Panc1 (cell line): ENCODE data around the gene APP. TPM values are rescaled to one million over a fixed set of nuclear protein-coding genes. Genes with fewer than 3 reads are reported as not detected.

Experiments
- ATAC-seq: fragments of 200-7000 bp; cut with Tn5 transposase; 2 replicates; pipeline ENCODE4 v1.9.1; 2020; ENCODE audit warnings: mild to moderate bottlenecking, moderate library complexity
- BruUV-seq: library from RNA; stranded (reverse); fragments of 400-500 nt; replicated peaks from 2 replicates; lab custom pipeline; 2021; lab: Mats Ljungman, UMichigan
- CTCF ChIA-PET: fragments of 300-600 bp; sonication (Branson Sonifier 250); formaldehyde crosslinking; loops from one replicate; lab custom pipeline; 2022; ENCODE audit warnings: antibody characterized with exemption; lab: Charles Lee
- POLR2A ChIA-PET: fragments of 300-600 bp; sonication (Branson Sonifier 250); formaldehyde crosslinking; loops from one replicate; lab custom pipeline; 2022; ENCODE audit warnings: antibody characterized with exemption; lab: Charles Lee
- DNase-seq: peaks from one replicate; pipeline ENCODE4 v3.0.0-alpha.2; 2010; ENCODE audit warnings: low read depth, low spot score
- H3K27ac ChIP-seq: 2 replicates; pipeline ENCODE4 v1.5.1; 2011; ENCODE audit warnings: mild to moderate bottlenecking, low read length, inconsistent platforms
- H3K27me3 ChIP-seq: fragments of 200-500 bp; sonication (Bioruptor generic); 2 replicates; pipeline ENCODE4 v1.6.0; 2014; ENCODE audit warnings: low read length, inconsistent platforms; ENCODE audit not compliant: control insufficient read depth, insufficient read depth
- H3K36me3 ChIP-seq: fragments of 200-500 bp; sonication (Bioruptor generic); 2 replicates; pipeline ENCODE4 v1.5.1; 2014; ENCODE audit warnings: inconsistent platforms, mild to moderate bottlenecking, low read length, moderate library complexity; ENCODE audit not compliant: control insufficient read depth, insufficient read depth
- H3K4me1 ChIP-seq: 2 replicates; pipeline ENCODE4 v1.5.1; 2011; ENCODE audit warnings: inconsistent platforms, mild to moderate bottlenecking, low read length, moderate library complexity; ENCODE audit not compliant: control insufficient read depth, insufficient read depth
- H3K4me3 ChIP-seq, 2 experiments: 2 replicates each; pipeline ENCODE4 v1.5.1; 2011 to 2012; ENCODE audit warnings: low read depth in 2 of 2, low read length in 2 of 2, mild to moderate bottlenecking in 2 of 2, inconsistent platforms in 1 of 2, moderate library complexity in 1 of 2
- H3K9me3 ChIP-seq: fragments of 200-500 bp; sonication (Bioruptor generic); 2 replicates; pipeline ENCODE4 v1.5.1; 2014; ENCODE audit warnings: low read depth, mild to moderate bottlenecking, inconsistent platforms, low read length, moderate library complexity; ENCODE audit not compliant: control insufficient read depth, insufficient read depth
- POLR2AphosphoS5 ChIP-seq: IDR thresholded peaks from 2 replicates; pipeline ENCODE4 v1.6.1; 2012; ENCODE audit warnings: mild to moderate bottlenecking, low read depth, low read length, moderate library complexity
- SIN3A ChIP-seq: IDR thresholded peaks from 2 replicates; pipeline ENCODE4 v1.6.1; 2012; ENCODE audit warnings: low read depth, mild to moderate bottlenecking, low read length, moderate library complexity, borderline replicate concordance; ENCODE audit not compliant: insufficient read depth
- TCF7L2 ChIP-seq: IDR thresholded peaks from 2 replicates; pipeline ENCODE4 v1.6.1; 2011; ENCODE audit warnings: mild to moderate bottlenecking, low read depth, low read length, inconsistent platforms
- in situ Hi-C: cut with HindIII; loops from 2 replicates; pipeline ENCODE4 v1.10.0; 2016; ENCODE audit warnings: low sequenced_read_pairs, low pct_unique_long_range_greater_than_20kb
- intact Hi-C: fragments of 100-400 bp; cut with micrococcal nuclease; formaldehyde crosslinking; loops from one replicate; pipeline ENCODE4 v1.10.0; 2022; ENCODE audit not compliant: unreplicated experiment
- total RNA-seq: library from RNA; stranded (reverse); gene quantifications from one replicate; pipeline ENCODE4 v1.2.1, GENCODE V29; 2021; ENCODE audit not compliant: unreplicated experiment
- TF ChIP-seq, protein P1 (sequence below), 2 experiments: IDR thresholded peaks; 2 replicates each; pipeline ENCODE4 v1.6.1; 2011 to 2012; ENCODE audit warnings: low read depth in 2 of 2, control low read depth in 1 of 2, low read length in 1 of 2, mild to moderate bottlenecking in 1 of 2, moderate library complexity in 1 of 2; ENCODE audit not compliant: insufficient read depth in 1 of 2
- TF ChIP-seq, protein P2 (sequence below): fragments of 450-650 bp; IDR thresholded peaks from 2 replicates; pipeline ENCODE4 v1.5.1; 2017; ENCODE audit warnings: mild to moderate bottlenecking

Gene APP
- total RNA-seq, 1 experiment from 2014 or later = 542 TPM

DNA sequence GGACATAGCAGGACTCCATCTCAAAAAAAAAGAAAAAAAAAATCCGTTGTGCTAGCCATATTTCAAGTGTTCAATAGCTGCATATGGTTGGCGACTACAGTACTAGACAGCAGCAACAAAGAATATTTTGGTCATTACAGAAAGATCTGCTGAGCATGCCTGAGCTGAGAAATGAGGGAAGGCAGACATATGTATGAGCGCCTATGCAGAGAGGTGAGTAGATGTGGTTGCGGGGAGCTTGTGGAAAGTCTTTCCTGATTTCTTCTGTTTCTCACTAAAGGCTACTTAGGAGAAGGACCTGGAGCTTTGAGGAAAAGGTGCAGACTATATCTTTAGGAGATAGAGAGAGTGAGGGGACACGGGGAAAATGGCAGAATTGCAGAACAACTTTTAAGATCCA is 21.0 kb upstream of the APP start:
- TF ChIP-seq TCF7L2 (no peak), SIN3A (no peak), POLR2AphosphoS5 (no peak)
- TF ChIP-seq, protein P1, sequence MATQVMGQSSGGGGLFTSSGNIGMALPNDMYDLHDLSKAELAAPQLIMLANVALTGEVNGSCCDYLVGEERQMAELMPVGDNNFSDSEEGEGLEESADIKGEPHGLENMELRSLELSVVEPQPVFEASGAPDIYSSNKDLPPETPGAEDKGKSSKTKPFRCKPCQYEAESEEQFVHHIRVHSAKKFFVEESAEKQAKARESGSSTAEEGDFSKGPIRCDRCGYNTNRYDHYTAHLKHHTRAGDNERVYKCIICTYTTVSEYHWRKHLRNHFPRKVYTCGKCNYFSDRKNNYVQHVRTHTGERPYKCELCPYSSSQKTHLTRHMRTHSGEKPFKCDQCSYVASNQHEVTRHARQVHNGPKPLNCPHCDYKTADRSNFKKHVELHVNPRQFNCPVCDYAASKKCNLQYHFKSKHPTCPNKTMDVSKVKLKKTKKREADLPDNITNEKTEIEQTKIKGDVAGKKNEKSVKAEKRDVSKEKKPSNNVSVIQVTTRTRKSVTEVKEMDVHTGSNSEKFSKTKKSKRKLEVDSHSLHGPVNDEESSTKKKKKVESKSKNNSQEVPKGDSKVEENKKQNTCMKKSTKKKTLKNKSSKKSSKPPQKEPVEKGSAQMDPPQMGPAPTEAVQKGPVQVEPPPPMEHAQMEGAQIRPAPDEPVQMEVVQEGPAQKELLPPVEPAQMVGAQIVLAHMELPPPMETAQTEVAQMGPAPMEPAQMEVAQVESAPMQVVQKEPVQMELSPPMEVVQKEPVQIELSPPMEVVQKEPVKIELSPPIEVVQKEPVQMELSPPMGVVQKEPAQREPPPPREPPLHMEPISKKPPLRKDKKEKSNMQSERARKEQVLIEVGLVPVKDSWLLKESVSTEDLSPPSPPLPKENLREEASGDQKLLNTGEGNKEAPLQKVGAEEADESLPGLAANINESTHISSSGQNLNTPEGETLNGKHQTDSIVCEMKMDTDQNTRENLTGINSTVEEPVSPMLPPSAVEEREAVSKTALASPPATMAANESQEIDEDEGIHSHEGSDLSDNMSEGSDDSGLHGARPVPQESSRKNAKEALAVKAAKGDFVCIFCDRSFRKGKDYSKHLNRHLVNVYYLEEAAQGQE (IDR thresholded peaks at IDR 0.05; ENCODE audit: insufficient read depth in 1 of 2, low read depth in 2 of 2, low read length in 1 of 2) = no peak
- TF ChIP-seq, protein P2, sequence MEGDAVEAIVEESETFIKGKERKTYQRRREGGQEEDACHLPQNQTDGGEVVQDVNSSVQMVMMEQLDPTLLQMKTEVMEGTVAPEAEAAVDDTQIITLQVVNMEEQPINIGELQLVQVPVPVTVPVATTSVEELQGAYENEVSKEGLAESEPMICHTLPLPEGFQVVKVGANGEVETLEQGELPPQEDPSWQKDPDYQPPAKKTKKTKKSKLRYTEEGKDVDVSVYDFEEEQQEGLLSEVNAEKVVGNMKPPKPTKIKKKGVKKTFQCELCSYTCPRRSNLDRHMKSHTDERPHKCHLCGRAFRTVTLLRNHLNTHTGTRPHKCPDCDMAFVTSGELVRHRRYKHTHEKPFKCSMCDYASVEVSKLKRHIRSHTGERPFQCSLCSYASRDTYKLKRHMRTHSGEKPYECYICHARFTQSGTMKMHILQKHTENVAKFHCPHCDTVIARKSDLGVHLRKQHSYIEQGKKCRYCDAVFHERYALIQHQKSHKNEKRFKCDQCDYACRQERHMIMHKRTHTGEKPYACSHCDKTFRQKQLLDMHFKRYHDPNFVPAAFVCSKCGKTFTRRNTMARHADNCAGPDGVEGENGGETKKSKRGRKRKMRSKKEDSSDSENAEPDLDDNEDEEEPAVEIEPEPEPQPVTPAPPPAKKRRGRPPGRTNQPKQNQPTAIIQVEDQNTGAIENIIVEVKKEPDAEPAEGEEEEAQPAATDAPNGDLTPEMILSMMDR = no peak
- H3K4me1 ChIP-seq = no peaks in the 10 kb centered on the region
- CTCF ChIA-PET = no interaction called here
- no peaks in the 10 kb centered on the region for H3K27me3 ChIP-seq
- no peak overlapping the region for H3K27ac ChIP-seq
- no peak overlapping the region for H3K4me3 ChIP-seq
- POLR2A ChIA-PET = no interaction called here
- DNase-seq (no peak), ATAC-seq (no peak)
- BruUV-seq = no TSS peak
- H3K9me3 ChIP-seq = no peaks in the 10 kb centered on the region
- intact Hi-C loops (no loop called here), in situ Hi-C loops (no loop called here)
- no peaks in the 10 kb centered on the region for H3K36me3 ChIP-seq

DNA sequence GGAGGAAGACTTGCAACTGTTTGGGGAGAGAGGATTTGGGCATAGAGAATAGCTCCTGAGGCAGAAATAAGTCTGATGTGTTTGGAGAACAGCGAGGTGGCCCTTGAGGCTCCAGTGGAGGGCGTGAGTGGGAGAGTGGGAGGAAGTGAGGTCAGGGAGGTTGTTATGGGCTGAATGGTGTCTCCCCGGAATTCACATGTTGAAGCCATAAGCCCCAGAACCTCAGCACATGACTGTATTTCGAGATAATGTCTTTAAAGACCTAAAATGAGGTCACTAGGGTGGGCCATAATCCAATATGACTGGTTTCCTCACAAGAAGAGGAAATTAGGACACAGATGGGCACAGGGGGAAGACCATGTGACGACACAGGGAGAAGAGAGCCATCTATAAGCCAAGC is 17.9 kb upstream of the APP start:
- ATAC-seq (no peak), DNase-seq (no peak)
- no peak overlapping the region for H3K4me3 ChIP-seq
- H3K27me3 ChIP-seq = no peaks in the 10 kb centered on the region
- BruUV-seq = no TSS peak
- H3K9me3 ChIP-seq = no peaks in the 10 kb centered on the region
- no peak overlapping the region for H3K27ac ChIP-seq
- POLR2A ChIA-PET = no interaction called here
- CTCF ChIA-PET = no interaction called here
- in situ Hi-C loops (no loop called here), intact Hi-C loops (no loop called here)
- no peaks in the 10 kb centered on the region for H3K4me1 ChIP-seq
- H3K36me3 ChIP-seq = no peaks in the 10 kb centered on the region
- TF ChIP-seq TCF7L2 (no peak), SIN3A (no peak), POLR2AphosphoS5 (no peak)
- TF ChIP-seq, protein P1 (IDR thresholded peaks at IDR 0.05; ENCODE audit: insufficient read depth in 1 of 2, low read depth in 2 of 2, low read length in 1 of 2) = no peak
- TF ChIP-seq, protein P2 = no peak
